Ascending aorta (tissue), 2 donors: Measurements from ENCODE around the gene DNM1. TPM values are rescaled to one million over a fixed set of nuclear protein-coding genes. Genes with fewer than 3 reads are reported as not detected.

Experiments used
- DNase-seq, 2 donors: peaks; one replicate each; pipeline ENCODE4 v3.0.0-alpha.2; 2019; ENCODE audit warnings: low spot score in 2 of 2
- H3K27ac ChIP-seq, 2 donors: fragments of 200-600 bp; sonication (generic); one replicate each; pipeline ENCODE4 v1.5.1; 2016 to 2017; ENCODE audit warnings: mild to moderate bottlenecking in 1 of 2
- H3K27me3 ChIP-seq: fragments of 200-600 bp; sonication (generic); one replicate; pipeline ENCODE4 v1.5.1; 2017
- H3K36me3 ChIP-seq, 2 donors: fragments of 200-600 bp; sonication (generic); one replicate each; pipeline ENCODE4 v1.5.1; 2016
- H3K4me1 ChIP-seq, 2 donors: fragments of 200-600 bp; sonication (generic); one replicate each; pipeline ENCODE4 v1.5.1; 2016 to 2017; ENCODE audit warnings: mild to moderate bottlenecking in 1 of 2
- H3K4me3 ChIP-seq, 2 donors: fragments of 200-600 bp; sonication (generic); one replicate each; pipeline ENCODE4 v1.5.1; 2016 to 2017; ENCODE audit warnings: mild to moderate bottlenecking in 1 of 2
- H3K9me3 ChIP-seq, 2 donors: fragments of 200-600 bp; sonication (generic); one replicate each; pipeline ENCODE4 v1.5.1; 2016
- intact Hi-C: fragments of 100-400 bp; cut with DNase I; formaldehyde crosslinking; loops from one replicate; pipeline ENCODE4 v1.15.1; 2023
- total RNA-seq: library from RNA; depleted of rRNA; stranded (reverse); fragments of >200 nt; gene quantifications from one replicate; pipeline ENCODE4 v1.1.0, GENCODE V29; 2016
- TF ChIP-seq, protein P1 (sequence below), 3 experiments: fragments of 200-600 bp in 2 of 3; fragments of 450-650 bp in 1 of 3; sonication (generic) in 2 of 3; IDR thresholded peaks; one replicate each; pipeline ENCODE4 v1.5.1; 2016 to 2019; ENCODE audit warnings: antibody characterized with exemption in 3 of 3, mild to moderate bottlenecking in 1 of 3, moderate library complexity in 1 of 3

DNM1 gene
- total RNA-seq, 1 donor from 2014 or later = 31.9 TPM

DNA sequence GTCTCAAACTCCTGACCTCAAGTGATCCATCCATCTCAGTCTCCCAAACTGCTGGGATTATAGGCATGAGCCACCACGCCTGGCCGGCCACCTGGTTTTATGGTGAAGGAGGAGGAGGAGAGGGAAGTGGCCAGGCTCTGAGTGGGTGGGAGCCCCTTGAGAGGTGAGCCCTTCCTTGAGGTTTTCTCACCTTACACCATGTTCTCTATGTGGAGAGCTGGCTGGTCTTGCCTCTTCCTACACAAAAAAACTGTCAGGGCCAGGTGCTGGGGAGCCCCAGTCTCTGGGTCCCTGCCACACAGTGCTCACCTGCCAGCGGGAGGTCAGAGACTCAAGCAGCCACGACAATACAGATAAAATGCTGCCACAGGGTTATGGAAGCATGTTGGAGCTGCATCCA lies 91.0 kb downstream of the DNM1 start:
- no peaks in the 10 kb centered on the region for H3K9me3 ChIP-seq
- TF ChIP-seq, protein P1, sequence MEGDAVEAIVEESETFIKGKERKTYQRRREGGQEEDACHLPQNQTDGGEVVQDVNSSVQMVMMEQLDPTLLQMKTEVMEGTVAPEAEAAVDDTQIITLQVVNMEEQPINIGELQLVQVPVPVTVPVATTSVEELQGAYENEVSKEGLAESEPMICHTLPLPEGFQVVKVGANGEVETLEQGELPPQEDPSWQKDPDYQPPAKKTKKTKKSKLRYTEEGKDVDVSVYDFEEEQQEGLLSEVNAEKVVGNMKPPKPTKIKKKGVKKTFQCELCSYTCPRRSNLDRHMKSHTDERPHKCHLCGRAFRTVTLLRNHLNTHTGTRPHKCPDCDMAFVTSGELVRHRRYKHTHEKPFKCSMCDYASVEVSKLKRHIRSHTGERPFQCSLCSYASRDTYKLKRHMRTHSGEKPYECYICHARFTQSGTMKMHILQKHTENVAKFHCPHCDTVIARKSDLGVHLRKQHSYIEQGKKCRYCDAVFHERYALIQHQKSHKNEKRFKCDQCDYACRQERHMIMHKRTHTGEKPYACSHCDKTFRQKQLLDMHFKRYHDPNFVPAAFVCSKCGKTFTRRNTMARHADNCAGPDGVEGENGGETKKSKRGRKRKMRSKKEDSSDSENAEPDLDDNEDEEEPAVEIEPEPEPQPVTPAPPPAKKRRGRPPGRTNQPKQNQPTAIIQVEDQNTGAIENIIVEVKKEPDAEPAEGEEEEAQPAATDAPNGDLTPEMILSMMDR (IDR thresholded peaks at IDR 0.05) = no peak
- H3K36me3 ChIP-seq = no peaks in the 10 kb centered on the region
- H3K4me1 ChIP-seq = no peaks in the 10 kb centered on the region
- intact Hi-C loops = no loop called here
- H3K4me3 ChIP-seq = no peak overlapping the region
- no peaks in the 10 kb centered on the region for H3K27me3 ChIP-seq
- no peak for DNase-seq
- H3K27ac ChIP-seq = no peak overlapping the region

GRCh38 chr9:128296340-128297220 lies 93.4 kb downstream of the DNM1 start:
- DNase-seq = no peak
- Histone ChIP-seq H3K27me3 (no peaks in the 10 kb centered on the region), H3K4me3 (no peak overlapping the region), H3K9me3 (no peaks in the 10 kb centered on the region), H3K4me1 (no peaks in the 10 kb centered on the region), H3K27ac (no peak overlapping the region), H3K36me3 (no peaks in the 10 kb centered on the region)
- intact Hi-C loops = no loop called here
- TF ChIP-seq, protein P1 (IDR thresholded peaks at IDR 0.05) = no peak

GRCh38 chr9:128297221-128297773 lies 94.1 kb downstream of the DNM1 start:
- intact Hi-C loops = no loop called here
- Histone ChIP-seq H3K27me3 (no peaks in the 10 kb centered on the region), H3K27ac (no peak overlapping the region), H3K9me3 (no peaks in the 10 kb centered on the region), H3K4me3 (no peak overlapping the region), H3K4me1 (no peaks in the 10 kb centered on the region), H3K36me3 (no peaks in the 10 kb centered on the region)
- TF ChIP-seq, protein P1 (IDR thresholded peaks at IDR 0.05) = no peak
- no peak for DNase-seq

DNA sequence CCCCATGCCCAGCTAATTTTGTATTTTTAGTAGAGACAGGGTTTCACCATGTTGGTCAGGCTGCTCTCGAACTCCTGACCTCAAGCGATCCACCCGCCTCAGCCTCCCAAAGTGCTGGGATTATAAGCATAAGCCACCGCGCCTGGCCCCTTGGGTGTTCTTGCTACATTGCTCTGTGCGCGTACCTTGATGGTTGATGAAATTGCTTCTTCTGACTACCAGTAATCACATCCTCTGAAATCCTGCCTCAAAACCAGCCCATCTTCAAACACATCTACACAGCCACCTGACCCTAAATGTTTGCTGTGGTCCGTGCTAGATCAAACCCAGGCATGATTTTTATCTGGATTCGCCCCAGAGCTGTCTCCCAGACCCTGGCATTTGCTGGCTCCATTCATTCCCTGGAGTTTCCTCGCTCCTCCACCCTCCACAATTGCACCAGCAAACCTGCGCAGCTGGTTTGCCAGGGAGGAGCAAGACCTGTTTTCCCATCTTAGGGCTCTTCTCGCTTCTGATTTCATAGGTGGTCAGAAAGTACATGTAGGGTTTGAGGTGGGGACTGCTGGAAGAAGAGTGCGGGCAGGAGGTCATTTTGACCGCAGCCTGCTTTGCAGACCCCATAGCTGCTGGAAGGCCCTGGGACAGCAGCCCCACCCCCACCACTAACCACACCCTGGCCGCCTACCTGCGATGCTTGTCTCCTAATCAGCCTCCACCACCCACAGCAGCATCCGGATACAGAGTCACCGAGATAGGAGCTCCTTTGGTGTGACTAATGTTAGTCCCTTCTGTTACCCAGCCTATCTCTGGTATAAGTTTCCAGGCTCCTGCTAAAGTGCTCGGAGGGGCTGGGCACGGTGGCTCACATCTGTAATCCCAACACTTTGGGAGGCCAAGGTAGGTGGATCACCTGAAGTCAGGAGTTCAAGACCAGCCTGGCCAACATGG lies 95.6 kb downstream of the DNM1 start:
- no peaks in the 10 kb centered on the region for H3K4me1 ChIP-seq
- no peak overlapping the region for H3K27ac ChIP-seq
- H3K9me3 ChIP-seq = no peaks in the 10 kb centered on the region
- DNase-seq = no peak
- no peaks in the 10 kb centered on the region for H3K36me3 ChIP-seq
- H3K4me3 ChIP-seq = no peak overlapping the region
- intact Hi-C loops = no loop called here
- no peaks in the 10 kb centered on the region for H3K27me3 ChIP-seq
- TF ChIP-seq, protein P1 (IDR thresholded peaks at IDR 0.05) = no peak

GRCh38 chr9:128304136-128304970 lies 101.2 kb downstream of the DNM1 start:
- Histone ChIP-seq H3K36me3 (peaks cover 4 to 14% of the 10 kb centered on the region in 2 donors), H3K9me3 (no peaks in the 10 kb centered on the region), H3K4me1 (no peaks in the 10 kb centered on the region), H3K4me3 (no peak overlapping the region), H3K27ac (no peak overlapping the region), H3K27me3 (no peaks in the 10 kb centered on the region)
- DNase-seq = no peak
- TF ChIP-seq, protein P1 (IDR thresholded peaks at IDR 0.05) = no peak
- intact Hi-C loops = no loop called here
